Fibroblast of lung (primary cell): ENCODE results near the gene RFPL2.

ENCODE experiments used
- EZH2 ChIP-seq: IDR thresholded peaks from 2 replicates; pipeline ENCODE4 v1.5.1; 2012; ENCODE audit warnings: low read length, control low read depth, mild to moderate bottlenecking; ENCODE audit errors: missing control alignments
- TF ChIP-seq, protein P1 (sequence below), 2 donors: IDR thresholded peaks in 1 of 2; conservative IDR thresholded peaks in 1 of 2; 1 replicate in 1 of 2; 2 replicates in 1 of 2; pipeline ENCODE4 v1.5.1; 2011 to 2012; ENCODE audit warnings: low read length in 2 of 2, control low read depth in 1 of 2, inconsistent platforms in 1 of 2, low read depth in 1 of 2, mild to moderate bottlenecking in 1 of 2

DNA sequence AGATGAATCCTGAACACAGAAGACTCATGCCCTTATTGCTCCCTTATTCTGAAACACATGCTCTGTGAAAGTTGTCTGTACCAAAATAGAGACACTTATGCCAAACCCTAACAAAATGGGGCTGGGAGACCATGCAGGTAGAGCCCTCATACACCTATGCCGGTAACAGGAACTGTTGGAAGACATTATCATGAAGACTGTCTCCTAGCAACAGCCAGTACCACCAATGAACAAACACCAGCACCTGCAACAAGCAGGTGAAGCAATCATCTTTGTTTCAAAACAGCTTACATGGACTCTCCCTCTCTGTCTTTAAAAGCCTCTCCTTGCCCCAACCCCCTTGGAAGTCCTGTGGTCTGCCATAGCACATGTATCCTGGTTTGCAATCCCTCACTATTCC is 33.0 kb upstream of the RFPL2 start:
- TF ChIP-seq, protein P1, sequence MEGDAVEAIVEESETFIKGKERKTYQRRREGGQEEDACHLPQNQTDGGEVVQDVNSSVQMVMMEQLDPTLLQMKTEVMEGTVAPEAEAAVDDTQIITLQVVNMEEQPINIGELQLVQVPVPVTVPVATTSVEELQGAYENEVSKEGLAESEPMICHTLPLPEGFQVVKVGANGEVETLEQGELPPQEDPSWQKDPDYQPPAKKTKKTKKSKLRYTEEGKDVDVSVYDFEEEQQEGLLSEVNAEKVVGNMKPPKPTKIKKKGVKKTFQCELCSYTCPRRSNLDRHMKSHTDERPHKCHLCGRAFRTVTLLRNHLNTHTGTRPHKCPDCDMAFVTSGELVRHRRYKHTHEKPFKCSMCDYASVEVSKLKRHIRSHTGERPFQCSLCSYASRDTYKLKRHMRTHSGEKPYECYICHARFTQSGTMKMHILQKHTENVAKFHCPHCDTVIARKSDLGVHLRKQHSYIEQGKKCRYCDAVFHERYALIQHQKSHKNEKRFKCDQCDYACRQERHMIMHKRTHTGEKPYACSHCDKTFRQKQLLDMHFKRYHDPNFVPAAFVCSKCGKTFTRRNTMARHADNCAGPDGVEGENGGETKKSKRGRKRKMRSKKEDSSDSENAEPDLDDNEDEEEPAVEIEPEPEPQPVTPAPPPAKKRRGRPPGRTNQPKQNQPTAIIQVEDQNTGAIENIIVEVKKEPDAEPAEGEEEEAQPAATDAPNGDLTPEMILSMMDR (conservative IDR thresholded peaks at IDR 0.05 in 1 of 2, IDR thresholded peaks at IDR 0.05 in 1 of 2; ENCODE audit: low read depth in 1 of 2, low read length in 2 of 2): no peak
- TF ChIP-seq EZH2: no peak
